Fibroblast of peridontal ligament (primary cell): ENCODE data around the gene OVOL1.
"Not testable (repeated sequence)": the region's sequence is repeated elsewhere in the genome, so short reads cannot be mapped to it uniquely, and the experiment has no call there.

ENCODE experiments used
- DNase-seq: peaks from one replicate; pipeline ENCODE4 v3.0.0-alpha.2; 2010; ENCODE audit errors: extremely low read depth

The OVOL1 gene

GRCh38 chr11:65786786-65787636, at the start of gene OVOL1:
OVOL1 (plus strand) TSS chr11:65787063; CDS start chr11:65787374, 311 bp downstream.
- no peak for DNase-seq

DNA sequence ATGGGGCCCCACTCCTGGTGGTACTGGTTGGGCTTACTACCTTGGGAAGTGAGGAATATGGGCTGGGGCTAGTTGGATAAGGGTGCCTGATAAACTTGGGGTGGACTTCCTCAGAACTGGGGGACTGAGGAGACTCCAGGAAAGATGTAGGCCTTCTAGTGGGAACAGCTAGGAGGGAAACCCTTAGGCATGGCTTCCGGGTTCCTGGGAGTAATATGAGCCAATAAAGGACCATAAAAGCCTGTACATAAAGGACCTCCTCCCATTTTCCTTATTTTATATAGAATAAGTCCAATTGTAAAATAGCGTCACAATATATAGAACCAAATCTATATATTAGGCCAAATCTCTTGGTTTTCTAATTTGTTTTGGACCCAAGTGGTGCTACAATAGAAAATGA, 47.8 kb upstream of the OVOL1 start:
- no peak for DNase-seq

DNA sequence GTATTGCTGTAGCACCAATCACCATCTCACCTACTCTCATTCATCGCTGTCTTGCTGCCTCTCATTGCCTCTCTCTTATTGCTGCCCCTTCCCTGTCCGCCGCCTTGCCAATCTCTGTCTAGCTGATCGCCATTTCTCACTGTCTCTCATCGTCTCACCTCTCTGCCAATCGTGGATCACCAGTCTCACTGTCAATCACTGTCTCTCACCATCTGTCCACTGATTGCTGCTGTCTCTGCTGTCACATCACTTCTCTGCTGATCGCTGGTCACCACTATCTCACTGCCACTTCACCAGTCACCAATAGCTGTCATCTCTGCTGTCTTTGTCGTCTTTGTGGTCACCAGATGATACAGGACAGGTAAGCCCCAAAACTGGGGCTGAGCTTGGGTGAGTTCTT, 45.7 kb upstream of the OVOL1 start:
- DNase-seq = no peak

- DNase-seq = no peak
These were observed 44.5 kb upstream of the OVOL1 start for GRCh38 chr11:65742353-65742752.

DNA sequence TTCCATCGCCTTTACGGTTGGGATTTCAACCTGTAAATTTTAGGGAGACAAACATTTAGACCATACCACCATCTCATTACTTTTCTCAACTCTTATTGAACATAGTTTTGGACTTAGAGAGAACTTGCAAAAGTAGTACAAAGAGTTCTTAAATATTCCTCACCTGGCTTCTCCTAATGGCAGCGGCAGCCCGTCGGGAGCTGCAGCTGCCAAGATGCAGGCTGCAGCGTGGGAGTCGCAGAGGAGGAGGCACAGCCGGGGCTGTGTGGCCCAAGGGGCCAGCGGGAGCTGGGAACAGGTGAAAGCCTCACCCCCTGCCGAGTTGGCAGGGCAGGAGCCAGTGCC, 43.2 kb upstream of the OVOL1 start:
- no peak for DNase-seq

- peak; percentile 33 for DNase-seq
These were observed 42.7 kb upstream of the OVOL1 start for GRCh38 chr11:65744026-65744698.

GRCh38 chr11:65744699-65745042, 42.2 kb upstream of the OVOL1 start:
- no peak for DNase-seq

GRCh38 chr11:65745049-65745448, 41.8 kb upstream of the OVOL1 start:
- DNase-seq = no peak

- not testable (repeated sequence) for DNase-seq
These were observed 24.7 kb upstream of the OVOL1 start for GRCh38 chr11:65762169-65762568.

- not testable (repeated sequence) for DNase-seq
These were observed 24.0 kb upstream of the OVOL1 start for GRCh38 chr11:65762816-65763215.

DNA sequence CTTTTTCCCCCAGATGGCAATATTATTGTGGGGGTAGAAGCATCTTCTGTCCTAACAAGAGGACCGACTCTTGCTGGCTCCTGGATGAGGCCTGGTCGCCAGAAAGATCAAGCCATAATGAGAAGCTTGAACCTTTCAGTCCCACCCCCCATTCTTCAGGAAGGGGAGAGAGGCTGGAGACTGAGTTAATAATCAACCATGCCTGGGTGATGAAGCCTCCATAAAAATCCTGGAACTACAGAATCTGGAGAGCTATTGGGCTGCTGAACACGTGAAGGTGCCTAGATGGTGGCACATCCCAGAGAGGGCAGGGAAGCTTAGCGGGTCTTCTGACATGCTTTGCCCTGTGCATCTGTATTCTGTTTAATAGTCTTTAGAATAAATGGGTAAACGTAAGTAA, 22.4 kb upstream of the OVOL1 start:
- DNase-seq = no peak

DNA sequence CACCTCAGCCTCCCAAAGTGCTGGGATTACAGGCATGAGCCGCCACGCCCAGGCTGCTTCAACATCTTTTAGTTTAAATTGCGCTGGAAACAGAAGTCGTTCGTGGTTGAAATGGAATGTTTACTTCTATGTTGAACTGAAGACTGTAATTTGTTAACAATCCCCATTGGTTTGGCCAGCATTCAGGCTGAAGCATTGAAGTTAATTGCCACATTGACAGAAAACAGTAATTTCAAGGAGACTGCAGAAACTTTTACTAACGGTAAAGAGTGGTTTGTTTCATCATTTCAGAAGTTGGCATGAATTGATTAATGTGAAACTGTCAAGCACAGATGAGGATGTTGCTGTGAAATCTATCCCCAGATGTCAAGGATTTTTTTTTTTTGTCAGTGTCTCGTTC, 20.3 kb upstream of the OVOL1 start:
- peak; percentile 93 for DNase-seq

DNA sequence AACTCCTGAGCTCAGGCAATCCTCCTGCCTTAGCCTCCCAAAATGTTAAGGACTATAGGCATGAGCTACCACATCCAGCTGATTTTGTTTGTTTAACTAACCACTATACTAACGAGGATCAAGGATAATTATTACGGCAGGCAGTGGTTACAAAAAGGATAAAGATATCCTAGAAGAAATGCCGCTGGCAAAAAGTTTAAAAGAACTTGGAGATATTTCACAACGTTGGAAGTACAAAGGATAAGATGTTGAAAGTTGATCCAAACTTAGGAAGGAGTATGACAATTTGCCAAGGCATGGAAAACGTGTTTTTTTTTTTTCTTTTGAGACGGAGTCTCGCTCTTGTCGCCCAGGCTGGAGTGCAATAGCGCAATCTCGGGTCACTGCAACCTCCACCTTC, 19.5 kb upstream of the OVOL1 start:
- peak; percentile 77 for DNase-seq

DNA sequence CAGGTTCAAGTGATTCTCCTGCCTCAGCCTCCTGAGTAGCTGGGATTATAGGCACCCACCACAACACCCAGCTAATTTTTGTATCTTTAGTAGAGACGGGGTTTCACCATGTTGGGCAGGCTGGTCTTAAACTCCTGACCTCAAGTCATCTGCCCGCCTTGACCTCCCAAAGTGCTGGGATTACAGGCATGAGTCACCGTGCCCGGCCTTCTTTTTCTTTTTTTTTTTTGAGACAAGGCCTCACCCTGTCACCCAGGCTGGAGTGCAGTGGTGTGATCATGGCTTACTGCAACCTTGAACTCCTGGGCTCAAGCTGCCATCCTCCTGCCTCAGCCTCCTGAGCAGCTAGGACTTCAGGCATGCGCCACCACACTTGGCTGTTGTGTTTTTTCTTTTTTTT, 19.1 kb upstream of the OVOL1 start:
- DNase-seq = not testable (repeated sequence)

GRCh38 chr11:65770951-65771567, 15.8 kb upstream of the OVOL1 start:
- DNase-seq = no peak

DNA sequence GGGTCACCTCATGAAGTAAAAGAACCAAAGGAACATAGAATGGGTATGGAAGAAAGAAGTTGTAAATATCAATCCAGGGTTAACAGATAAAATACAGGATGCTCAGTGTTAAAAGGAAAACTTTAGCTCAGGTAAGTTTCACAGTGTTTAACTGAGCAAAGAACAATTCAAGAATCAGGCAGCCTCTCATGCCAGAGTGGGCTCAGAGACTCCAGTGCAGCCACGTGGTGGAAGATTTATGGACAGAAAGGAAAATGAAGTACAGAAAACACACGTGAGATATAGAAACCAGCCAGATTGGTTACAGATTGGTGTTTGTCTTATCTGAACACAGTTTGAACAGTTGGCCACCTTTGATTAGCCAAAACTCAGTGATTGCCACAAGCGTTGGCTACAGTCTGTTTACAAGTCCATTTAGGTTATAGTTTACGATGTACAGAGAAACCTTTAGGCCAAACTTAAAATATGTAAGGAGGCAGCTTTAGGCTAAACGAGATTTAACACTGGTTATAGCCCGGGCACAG, 15.2 kb upstream of the OVOL1 start:
- no peak for DNase-seq

DNA sequence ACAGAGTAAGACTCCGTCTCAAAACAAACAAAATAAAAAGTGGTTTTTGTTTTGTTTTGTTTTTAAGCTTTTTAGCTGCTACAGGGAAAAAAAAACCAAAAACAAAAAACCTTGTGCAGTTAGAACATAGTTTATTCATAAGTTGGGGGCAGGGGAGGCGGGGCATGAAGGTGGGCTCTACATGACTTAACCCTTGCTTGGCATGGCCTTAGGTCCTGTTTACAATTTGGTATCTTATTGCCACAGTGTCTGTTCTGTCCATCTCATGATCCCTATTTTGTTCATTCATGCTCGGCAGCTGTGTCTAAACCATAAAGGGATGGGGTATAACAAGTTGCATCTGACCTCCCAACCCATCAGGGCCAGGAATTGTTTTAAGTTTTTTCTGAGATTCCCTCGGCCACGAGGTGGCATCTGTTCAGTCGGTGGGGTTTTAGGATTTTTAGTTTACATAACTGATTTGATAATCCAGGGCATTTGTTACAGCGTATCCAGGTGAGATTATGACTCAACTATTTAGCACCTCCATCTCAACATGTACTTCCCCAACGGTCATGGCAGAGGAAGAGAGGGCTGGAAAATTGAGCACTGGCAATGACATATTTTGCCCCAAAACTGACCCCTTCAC, 13.0 kb upstream of the OVOL1 start:
- peak; percentile 8 for DNase-seq

- no peak for DNase-seq
These were observed 12.1 kb upstream of the OVOL1 start for GRCh38 chr11:65774525-65775306.

DNA sequence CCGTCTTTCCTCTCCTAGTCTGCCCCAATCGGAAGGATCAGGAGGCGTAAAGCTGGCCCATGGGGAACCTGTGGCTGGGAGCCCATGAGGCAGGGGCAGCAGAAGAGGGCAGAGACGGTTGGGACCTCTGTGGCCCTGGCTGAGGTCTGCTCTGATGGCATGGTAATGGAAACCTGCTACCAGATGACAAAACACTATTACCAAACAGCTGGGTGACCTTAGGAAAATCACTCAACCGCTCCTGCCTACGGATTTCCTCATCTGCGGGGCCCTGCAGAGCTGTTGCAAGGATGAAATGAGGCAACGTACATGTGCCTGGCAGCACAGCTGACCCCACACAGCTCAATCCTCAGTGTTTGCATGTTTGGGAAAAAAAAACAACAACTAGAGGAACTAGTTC, 10.7 kb upstream of the OVOL1 start:
- peak; percentile 27 for DNase-seq

- no peak for DNase-seq
These were observed 10.1 kb upstream of the OVOL1 start for GRCh38 chr11:65776710-65777141.

- DNase-seq = no peak
These were observed 9.6 kb upstream of the OVOL1 start for GRCh38 chr11:65777241-65777640.
